Peyer's patch (tissue), 4 donors: ENCODE results near the gene PPP1CA. TPM values are rescaled to one million over a fixed set of nuclear protein-coding genes. Genes with fewer than 3 reads are reported as not detected.

ENCODE experiments used
- DNase-seq, 3 donors: peaks; one replicate each; pipeline ENCODE4 v3.0.0-alpha.2; 2017 to 2019
- H3K27ac ChIP-seq, 4 donors: fragments of 200-600 bp; sonication (generic); one replicate each; pipeline ENCODE4 v1.5.1; 2016 to 2019
- H3K27me3 ChIP-seq, 2 donors: fragments of 200-600 bp; sonication (generic); one replicate each; pipeline ENCODE4 v1.5.1; 2019
- H3K36me3 ChIP-seq, 3 donors: fragments of 200-600 bp; sonication (generic); one replicate each; pipeline ENCODE4 v1.5.1; 2016 to 2019
- H3K4me1 ChIP-seq, 4 donors: fragments of 200-600 bp; sonication (generic); one replicate each; pipeline ENCODE4 v1.5.1; 2016 to 2019
- H3K4me3 ChIP-seq, 4 donors: fragments of 200-600 bp; sonication (generic); 1 replicate in 3 of 4; 2 replicates in 1 of 4; pipeline ENCODE4 v1.5.1; 2016 to 2019; ENCODE audit warnings: mild to moderate bottlenecking in 1 of 4
- H3K9me3 ChIP-seq, 4 donors: fragments of 200-600 bp; sonication (generic); one replicate each; pipeline ENCODE4 v1.5.1; 2016 to 2019; ENCODE audit warnings: mild to moderate bottlenecking in 1 of 4
- POLR2A ChIP-seq, 2 donors: fragments of 450-650 bp; IDR thresholded peaks; one replicate each; pipeline ENCODE4 v1.5.1; 2017; ENCODE audit warnings: antibody characterized with exemption in 2 of 2, mild to moderate bottlenecking in 2 of 2, moderate library complexity in 2 of 2
- total RNA-seq, 4 donors: library from RNA; depleted of rRNA; stranded (reverse); fragments of >200 nt; gene quantifications; one replicate each; pipeline ENCODE4 v1.1.0, GENCODE V29; 2016
- TF ChIP-seq, protein P1 (sequence below), 6 experiments: fragments of 450-650 bp in 4 of 6; fragments of 200-600 bp in 2 of 6; sonication (generic) in 1 of 6; IDR thresholded peaks; one replicate each; pipeline ENCODE4 v1.5.1; 2017 to 2019; ENCODE audit warnings: antibody characterized with exemption in 6 of 6, mild to moderate bottlenecking in 3 of 6, moderate library complexity in 1 of 6

Gene PPP1CA
- total RNA-seq, 4 donors from 2014 or later = 156 to 213 (median 177) TPM

DNA sequence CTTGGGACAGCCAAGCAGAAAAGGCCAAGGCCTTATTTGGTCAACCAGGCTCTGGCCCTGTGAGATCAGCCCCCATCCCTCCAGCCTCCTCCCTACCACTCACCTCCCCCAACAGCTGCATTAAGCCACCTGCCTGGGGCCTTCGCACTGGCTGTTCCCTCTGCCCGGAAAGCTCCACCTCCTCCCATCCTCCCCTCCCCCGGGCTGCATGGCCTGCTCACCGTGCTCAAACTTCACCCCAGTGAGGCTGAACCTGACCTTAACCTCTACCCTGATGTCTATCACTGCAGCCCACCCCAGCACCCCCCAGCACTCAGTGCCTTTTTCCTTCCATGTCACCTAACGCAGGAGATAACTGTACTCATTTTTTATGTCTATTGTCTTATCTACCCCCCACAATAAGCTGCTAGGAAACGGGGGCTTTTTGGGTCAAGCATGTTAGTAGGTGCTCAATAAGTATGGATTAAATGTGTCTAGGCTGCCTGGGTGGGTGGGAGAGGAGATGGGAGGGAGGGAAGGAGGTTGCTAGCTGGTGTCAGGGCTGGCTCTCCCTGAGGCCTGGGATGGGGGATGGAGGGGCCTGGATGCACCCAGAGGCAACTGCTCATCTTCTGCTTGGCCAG lies 34.9 kb upstream of the PPP1CA start:
- Histone ChIP-seq H3K4me3 (peak overlapping the region; percentile 49 to 81 (median 64)), H3K4me1 (peaks cover 0 to 58% (median 28%) of the 10 kb centered on the region in 4 donors), H3K36me3 (peaks cover 0 to 92% (median 0%) of the 10 kb centered on the region in 3 donors), H3K27me3 (no peaks in the 10 kb centered on the region), H3K27ac (peak overlapping the region; percentile 83 to 99 (median 88)), H3K9me3 (no peaks in the 10 kb centered on the region)
- TF ChIP-seq, protein P1, sequence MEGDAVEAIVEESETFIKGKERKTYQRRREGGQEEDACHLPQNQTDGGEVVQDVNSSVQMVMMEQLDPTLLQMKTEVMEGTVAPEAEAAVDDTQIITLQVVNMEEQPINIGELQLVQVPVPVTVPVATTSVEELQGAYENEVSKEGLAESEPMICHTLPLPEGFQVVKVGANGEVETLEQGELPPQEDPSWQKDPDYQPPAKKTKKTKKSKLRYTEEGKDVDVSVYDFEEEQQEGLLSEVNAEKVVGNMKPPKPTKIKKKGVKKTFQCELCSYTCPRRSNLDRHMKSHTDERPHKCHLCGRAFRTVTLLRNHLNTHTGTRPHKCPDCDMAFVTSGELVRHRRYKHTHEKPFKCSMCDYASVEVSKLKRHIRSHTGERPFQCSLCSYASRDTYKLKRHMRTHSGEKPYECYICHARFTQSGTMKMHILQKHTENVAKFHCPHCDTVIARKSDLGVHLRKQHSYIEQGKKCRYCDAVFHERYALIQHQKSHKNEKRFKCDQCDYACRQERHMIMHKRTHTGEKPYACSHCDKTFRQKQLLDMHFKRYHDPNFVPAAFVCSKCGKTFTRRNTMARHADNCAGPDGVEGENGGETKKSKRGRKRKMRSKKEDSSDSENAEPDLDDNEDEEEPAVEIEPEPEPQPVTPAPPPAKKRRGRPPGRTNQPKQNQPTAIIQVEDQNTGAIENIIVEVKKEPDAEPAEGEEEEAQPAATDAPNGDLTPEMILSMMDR (IDR thresholded peaks at IDR 0.05) = no peak
- TF ChIP-seq POLR2A (IDR thresholded peaks at IDR 0.05) = no peak
- peak in 2 of 3 donors; percentile 87 to 89 for DNase-seq

DNA sequence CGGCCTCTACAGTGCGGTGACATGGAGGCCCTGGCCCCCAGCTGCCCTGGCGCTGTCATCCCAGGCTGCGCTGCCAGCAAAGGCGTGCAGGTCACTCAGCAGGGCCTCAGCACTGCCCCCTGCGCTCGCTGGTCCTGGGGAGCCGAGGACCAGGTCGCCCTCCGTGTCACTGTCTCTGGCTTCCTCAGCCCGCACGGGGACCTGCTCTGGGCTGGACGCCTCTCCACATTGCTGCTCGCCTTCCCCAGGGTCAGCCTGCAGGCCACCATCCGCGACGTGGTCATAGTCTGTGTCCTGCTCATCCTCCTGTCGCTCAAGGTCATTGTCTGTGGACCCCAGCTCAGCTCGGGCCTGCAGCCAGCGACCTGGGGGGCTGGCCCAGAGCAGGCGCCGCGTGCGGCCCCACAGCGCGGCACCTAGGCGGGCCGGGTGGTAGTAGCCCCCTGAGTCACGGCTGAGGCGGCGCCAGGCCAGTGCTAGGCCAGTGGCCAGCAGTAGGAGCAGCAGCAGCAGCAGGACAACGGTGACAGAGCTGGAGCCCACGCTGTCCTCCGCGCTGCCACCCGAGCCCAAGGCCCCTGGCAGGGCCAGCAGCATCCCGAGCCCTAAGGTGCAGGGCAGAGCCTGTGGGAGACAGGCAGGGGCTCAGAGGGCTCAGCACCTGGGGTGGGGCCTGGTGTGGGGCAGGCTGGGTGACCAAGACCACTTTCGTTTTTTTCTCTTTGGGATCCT lies 34.2 kb upstream of the PPP1CA start:
- Histone ChIP-seq H3K36me3 (peaks cover 0 to 90% (median 0%) of the 10 kb centered on the region in 3 donors), H3K27me3 (no peaks in the 10 kb centered on the region), H3K9me3 (no peaks in the 10 kb centered on the region), H3K27ac (peak overlapping the region; percentile 16 to 99 (median 62)), H3K4me1 (peaks cover 0 to 53% (median 24%) of the 10 kb centered on the region in 4 donors), H3K4me3 (peak overlapping the region; percentile 4 to 81 (median 62))
- no peak for DNase-seq
- TF ChIP-seq POLR2A (IDR thresholded peaks at IDR 0.05) = no peak
- TF ChIP-seq, protein P1 (IDR thresholded peaks at IDR 0.05) = no peak

DNA sequence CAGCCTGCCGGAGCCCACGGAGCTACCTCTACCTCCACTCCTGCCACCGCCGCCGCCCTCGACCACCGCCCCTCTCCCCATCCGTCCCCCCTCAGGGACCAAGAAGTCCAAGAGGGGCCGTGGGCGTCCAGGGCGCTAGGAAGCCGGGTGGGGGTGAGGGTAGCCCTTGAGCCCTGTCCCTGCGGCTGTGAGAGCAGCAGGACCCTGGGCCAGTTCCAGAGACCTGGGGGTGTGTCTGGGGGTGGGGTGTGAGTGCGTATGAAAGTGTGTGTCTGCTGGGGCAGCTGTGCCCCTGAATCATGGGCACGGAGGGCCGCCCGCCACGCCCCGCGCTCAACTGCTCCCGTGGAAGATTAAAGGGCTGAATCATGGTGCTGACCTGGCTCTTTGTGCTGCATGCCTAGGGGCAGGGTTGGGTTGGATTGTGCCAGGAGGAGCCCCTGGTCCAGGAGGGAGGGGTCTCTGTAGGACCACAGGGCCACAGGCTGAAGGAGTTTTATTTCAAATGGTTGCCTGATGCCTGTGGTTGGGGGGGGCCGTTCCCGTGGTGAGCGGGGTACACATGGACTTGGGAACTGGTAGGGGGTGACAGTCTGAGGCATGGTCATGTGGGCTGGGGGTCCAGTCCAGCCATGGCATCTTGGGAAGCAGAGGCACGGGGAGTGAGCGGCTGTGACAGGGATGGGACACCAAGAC lies 33.5 kb upstream of the PPP1CA start:
- Histone ChIP-seq H3K36me3 (peaks cover 0 to 82% (median 0%) of the 10 kb centered on the region in 3 donors), H3K4me3 (peak overlapping the region in 1 of 4 donors; percentile 81), H3K9me3 (no peaks in the 10 kb centered on the region), H3K27me3 (no peaks in the 10 kb centered on the region), H3K27ac (peak overlapping the region in 3 of 4 donors; percentile 40 to 99 (median 83)), H3K4me1 (peaks cover 0 to 45% (median 21%) of the 10 kb centered on the region in 4 donors)
- DNase-seq = no peak
- TF ChIP-seq, protein P1 (IDR thresholded peaks at IDR 0.05) = no peak
- TF ChIP-seq POLR2A (IDR thresholded peaks at IDR 0.05) = no peak

DNA sequence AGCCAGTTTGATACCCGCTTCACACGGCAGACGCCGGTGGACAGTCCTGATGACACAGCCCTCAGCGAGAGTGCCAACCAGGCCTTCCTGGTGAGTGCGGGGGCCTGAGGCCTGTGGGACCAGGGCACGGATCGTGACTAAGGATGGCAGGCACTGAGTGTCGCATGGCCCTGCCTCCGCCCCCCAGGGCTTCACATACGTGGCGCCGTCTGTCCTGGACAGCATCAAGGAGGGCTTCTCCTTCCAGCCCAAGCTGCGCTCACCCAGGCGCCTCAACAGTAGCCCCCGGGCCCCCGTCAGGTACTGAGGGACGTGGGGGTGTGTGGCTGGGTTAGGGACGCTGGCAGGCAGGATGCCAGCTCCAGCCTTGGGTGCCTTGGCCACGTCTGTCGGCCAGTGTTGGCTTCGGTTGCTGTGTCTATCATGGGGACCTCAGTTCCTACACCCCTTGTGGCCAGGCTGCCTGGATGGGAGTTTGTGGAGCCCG lies 32.8 kb upstream of the PPP1CA start:
- no peaks in the 10 kb centered on the region for H3K9me3 ChIP-seq
- DNase-seq = no peak
- no peaks in the 10 kb centered on the region for H3K27me3 ChIP-seq
- TF ChIP-seq POLR2A (IDR thresholded peaks at IDR 0.05) = no peak
- TF ChIP-seq, protein P1 (IDR thresholded peaks at IDR 0.05) = no peak
- H3K36me3 ChIP-seq = peaks cover 0 to 79% (median 0%) of the 10 kb centered on the region in 3 donors
- peak overlapping the region in 2 of 4 donors; percentile 40 to 99 for H3K27ac ChIP-seq
- H3K4me1 ChIP-seq = peaks cover 0 to 41% (median 18%) of the 10 kb centered on the region in 4 donors
- peak overlapping the region in 1 of 4 donors; percentile 81 for H3K4me3 ChIP-seq
